AG04449 (cell line): ENCODE data around the gene RAC3.

Source experiments
- CTCF ChIA-PET: fragments of 350-600 bp; formaldehyde crosslinking; extraction: SDS; loops from one replicate; lab custom pipeline; 2021; ENCODE audit warnings: antibody characterized with exemption; lab: Yijun Ruan, JAX
- POLR2A ChIA-PET: fragments of 400-600, 350-600 bp; formaldehyde crosslinking; extraction: SDS; loops from one replicate; lab custom pipeline; 2020; ENCODE audit warnings: antibody characterized with exemption, inconsistent platforms; lab: Yijun Ruan, JAX
- DNase-seq: peaks from one replicate; pipeline ENCODE4 v3.0.0-alpha.2; 2010; ENCODE audit warnings: low read depth, low spot score
- H3K4me3 ChIP-seq: 2 replicates; pipeline ENCODE4 v1.5.1; 2011; ENCODE audit warnings: low read depth, mild to moderate bottlenecking, control low read depth, low read length
- CTCF ChIP-seq: IDR thresholded peaks from one replicate; pipeline ENCODE4 v1.5.1; 2011; ENCODE audit warnings: mild to moderate bottlenecking, moderate library complexity, low read length, control low read depth, inconsistent platforms; ENCODE audit not compliant: insufficient read depth; ENCODE audit errors: missing control alignments

RAC3 gene

GRCh38 chr17:82014971-82015310 lies 16.5 kb upstream of the RAC3 start:
- CTCF ChIA-PET = interaction anchor here (1.0 to 10.7 kb wide), 3 partner anchors 15 to 53 kb away, joined by 3 to 290 read pairs (median 8); partner anchors contain the start of gene NOTUM

GRCh38 chr17:82015311-82015971 lies 16.0 kb upstream of the RAC3 start:
- CTCF ChIA-PET = interaction anchor here (1.1 to 10.7 kb wide), 3 partner anchors 53 to 78 kb away, joined by 4 to 290 read pairs (median 4); partner anchors contain the start of genes NOTUM and PYCR1
- POLR2A ChIA-PET = no interaction called here
- DNase-seq = no peak
- no peak for TF ChIP-seq CTCF
- H3K4me3 ChIP-seq = no peak overlapping the region

More at GRCh38 chr17:82014971-82015310, 16.5 kb upstream of the RAC3 start:
- TF ChIP-seq CTCF = no peak
- no peak overlapping the region for H3K4me3 ChIP-seq
- no peak for DNase-seq
- POLR2A ChIA-PET = no interaction called here

- TF ChIP-seq CTCF = no peak
- ChIA-PET POLR2A (no interaction called here), CTCF (interaction anchor here (1.1 to 10.7 kb wide), 4 partner anchors 14 to 79 kb away, joined by 4 to 290 read pairs (median 5); partner anchors contain the start of genes NOTUM and PYCR1)
- no peak overlapping the region for H3K4me3 ChIP-seq
- DNase-seq = no peak
These were observed 15.2 kb upstream of the RAC3 start for GRCh38 chr17:82016061-82016874.

GRCh38 chr17:82016875-82017459 lies 14.5 kb upstream of the RAC3 start:
- H3K4me3 ChIP-seq = no peak overlapping the region
- ChIA-PET CTCF (interaction anchor here (1.4 to 10.7 kb wide), 4 partner anchors 13 to 62 kb away, joined by 4 to 290 read pairs (median 36); partner anchors contain the start of gene NOTUM), POLR2A (no interaction called here)
- no peak for DNase-seq
- no peak for TF ChIP-seq CTCF

GRCh38 chr17:82017612-82018151 lies 13.8 kb upstream of the RAC3 start:
- no peak overlapping the region for H3K4me3 ChIP-seq
- no peak for DNase-seq
- ChIA-PET CTCF (interaction anchor here (1.4 to 10.7 kb wide), 4 partner anchors 13 to 62 kb away, joined by 4 to 290 read pairs (median 36); partner anchors contain the start of gene NOTUM), POLR2A (no interaction called here)
- TF ChIP-seq CTCF = no peak
